Loucy (cell line): ENCODE measurements around the gene UBE2U.

ENCODE experiments used
- H2AFZ ChIP-seq: fragments of 200-600 bp; sonication (generic); 2 replicates; pipeline ENCODE4 v1.6.0; 2016; ENCODE audit warnings: antibody characterized with exemption, mild to moderate bottlenecking, low read length, moderate library complexity
- H3F3A ChIP-seq: fragments of 200-600 bp; 2 replicates; pipeline ENCODE4 v1.6.0; 2016; ENCODE audit warnings: antibody characterized with exemption, low read depth, mild to moderate bottlenecking
- H3K27me3 ChIP-seq: fragments of 200-600 bp; sonication (generic); 2 replicates; pipeline ENCODE4 v1.6.1; 2014; ENCODE audit warnings: low read length, mild to moderate bottlenecking; ENCODE audit not compliant: insufficient read depth, poor library complexity, severe bottlenecking
- H3K36me3 ChIP-seq: fragments of 200-600 bp; sonication (generic); 2 replicates; pipeline ENCODE4 v1.6.1; 2016; ENCODE audit warnings: low read length; ENCODE audit not compliant: insufficient read depth
- H3K4me1 ChIP-seq: fragments of 200-600 bp; sonication (generic); 2 replicates; pipeline ENCODE4 v1.5.1; 2014; ENCODE audit warnings: low read length, mild to moderate bottlenecking; ENCODE audit not compliant: insufficient read depth, poor library complexity, severe bottlenecking
- H3K4me2 ChIP-seq: fragments of 200-600 bp; sonication (generic); 2 replicates; pipeline ENCODE4 v1.6.0; 2014; ENCODE audit warnings: antibody characterized with exemption, low read length, low read depth, mild to moderate bottlenecking; ENCODE audit not compliant: poor library complexity, severe bottlenecking
- H3K4me3 ChIP-seq: fragments of 200-600 bp; sonication (generic); 2 replicates; pipeline ENCODE4 v1.5.1; 2014; ENCODE audit warnings: low read length, mild to moderate bottlenecking, mixed read lengths; ENCODE audit not compliant: poor library complexity, severe bottlenecking
- H3K79me2 ChIP-seq: fragments of 200-600 bp; sonication (generic); 2 replicates; pipeline ENCODE4 v1.6.1; 2014; ENCODE audit warnings: low read length; ENCODE audit not compliant: insufficient read depth
- H3K9ac ChIP-seq: fragments of 200-600 bp; sonication (generic); 2 replicates; pipeline ENCODE4 v1.6.0; 2014; ENCODE audit warnings: mild to moderate bottlenecking, low read depth, low read length, moderate library complexity; ENCODE audit not compliant: poor library complexity, severe bottlenecking
- H3K9me2 ChIP-seq: fragments of 200-600 bp; sonication (generic); replicated peaks from 2 replicates; pipeline ENCODE4 v1.6.1; 2016; ENCODE audit warnings: low read depth, low read length, mixed read lengths
- H3K9me3 ChIP-seq: fragments of 200-600 bp; sonication (generic); 2 replicates; pipeline ENCODE4 v1.6.1; 2014; ENCODE audit warnings: mild to moderate bottlenecking, antibody characterized with exemption, low read length, low read depth; ENCODE audit not compliant: insufficient read depth
- H4K20me1 ChIP-seq: fragments of 200-600 bp; sonication (generic); 2 replicates; pipeline ENCODE4 v1.6.0; 2014; ENCODE audit warnings: antibody characterized with exemption, low read length, mild to moderate bottlenecking; ENCODE audit not compliant: insufficient read depth, poor library complexity, severe bottlenecking
- EZH2phosphoT487 ChIP-seq: fragments of 200-600 bp; IDR thresholded peaks from 2 replicates; pipeline ENCODE4 v1.6.1; 2018; ENCODE audit warnings: antibody characterized with exemption, mild to moderate bottlenecking, moderate library complexity, borderline replicate concordance
- TF ChIP-seq, protein P1 (sequence below): fragments of 200-600 bp; sonication (generic); conservative IDR thresholded peaks from 2 replicates; pipeline ENCODE4 v1.5.1; 2014; ENCODE audit warnings: mild to moderate bottlenecking, antibody characterized with exemption, low read length

Gene UBE2U

DNA sequence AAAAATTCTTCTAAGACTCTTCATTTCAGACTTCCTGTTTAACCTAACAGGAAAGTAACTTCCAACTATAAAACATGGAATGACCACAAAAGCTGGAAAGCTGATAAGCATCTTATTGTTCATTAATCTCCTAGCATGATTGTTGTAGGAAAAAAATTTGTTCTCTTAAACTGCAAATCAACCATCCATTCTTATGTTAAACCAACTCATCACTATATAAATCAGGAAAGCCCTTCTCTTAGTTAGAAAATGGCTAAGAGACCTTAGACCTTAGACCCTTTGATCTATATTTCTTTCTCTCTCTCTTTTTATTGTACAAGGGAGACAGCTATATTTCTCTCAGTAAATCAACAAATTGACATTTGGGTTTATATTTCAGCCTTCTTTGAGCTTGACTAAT, 101.4 kb downstream of the UBE2U start:
- no peaks in the 10 kb centered on the region for H4K20me1 ChIP-seq
- H3K36me3 ChIP-seq, result no peaks in the 10 kb centered on the region
- H3K9me3 ChIP-seq, result no peaks in the 10 kb centered on the region
- H3K27me3 ChIP-seq, result no peaks in the 10 kb centered on the region
- no peak overlapping the region for H3K9ac ChIP-seq
- no peaks in the 10 kb centered on the region for H3K9me2 ChIP-seq
- H3K4me1 ChIP-seq, result no peaks in the 10 kb centered on the region
- no peak overlapping the region for H2AFZ ChIP-seq
- no peak for TF ChIP-seq EZH2phosphoT487
- TF ChIP-seq, protein P1, sequence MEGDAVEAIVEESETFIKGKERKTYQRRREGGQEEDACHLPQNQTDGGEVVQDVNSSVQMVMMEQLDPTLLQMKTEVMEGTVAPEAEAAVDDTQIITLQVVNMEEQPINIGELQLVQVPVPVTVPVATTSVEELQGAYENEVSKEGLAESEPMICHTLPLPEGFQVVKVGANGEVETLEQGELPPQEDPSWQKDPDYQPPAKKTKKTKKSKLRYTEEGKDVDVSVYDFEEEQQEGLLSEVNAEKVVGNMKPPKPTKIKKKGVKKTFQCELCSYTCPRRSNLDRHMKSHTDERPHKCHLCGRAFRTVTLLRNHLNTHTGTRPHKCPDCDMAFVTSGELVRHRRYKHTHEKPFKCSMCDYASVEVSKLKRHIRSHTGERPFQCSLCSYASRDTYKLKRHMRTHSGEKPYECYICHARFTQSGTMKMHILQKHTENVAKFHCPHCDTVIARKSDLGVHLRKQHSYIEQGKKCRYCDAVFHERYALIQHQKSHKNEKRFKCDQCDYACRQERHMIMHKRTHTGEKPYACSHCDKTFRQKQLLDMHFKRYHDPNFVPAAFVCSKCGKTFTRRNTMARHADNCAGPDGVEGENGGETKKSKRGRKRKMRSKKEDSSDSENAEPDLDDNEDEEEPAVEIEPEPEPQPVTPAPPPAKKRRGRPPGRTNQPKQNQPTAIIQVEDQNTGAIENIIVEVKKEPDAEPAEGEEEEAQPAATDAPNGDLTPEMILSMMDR, result no peak
- H3F3A ChIP-seq, result no peaks in the 10 kb centered on the region
- H3K4me2 ChIP-seq, result no peak overlapping the region
- no peak overlapping the region for H3K4me3 ChIP-seq
- no peaks in the 10 kb centered on the region for H3K79me2 ChIP-seq

GRCh38 chr1:64308866-64309265, 105.4 kb downstream of the UBE2U start:
- no peaks in the 10 kb centered on the region for H3K79me2 ChIP-seq
- no peak overlapping the region for H3K9ac ChIP-seq
- H3K4me2 ChIP-seq, result no peak overlapping the region
- H3K36me3 ChIP-seq, result no peaks in the 10 kb centered on the region
- TF ChIP-seq, protein P1, result no peak
- no peak for TF ChIP-seq EZH2phosphoT487
- no peaks in the 10 kb centered on the region for H4K20me1 ChIP-seq
- 0 out of 2 replicates have a peak overlapping the region, but pooled peaks have one; percentile 7 for H2AFZ ChIP-seq
- no peaks in the 10 kb centered on the region for H3K9me2 ChIP-seq
- no peaks in the 10 kb centered on the region for H3K27me3 ChIP-seq
- H3K4me3 ChIP-seq, result no peak overlapping the region
- no peaks in the 10 kb centered on the region for H3K4me1 ChIP-seq
- no peaks in the 10 kb centered on the region for H3K9me3 ChIP-seq
- H3F3A ChIP-seq, result no peaks in the 10 kb centered on the region

DNA sequence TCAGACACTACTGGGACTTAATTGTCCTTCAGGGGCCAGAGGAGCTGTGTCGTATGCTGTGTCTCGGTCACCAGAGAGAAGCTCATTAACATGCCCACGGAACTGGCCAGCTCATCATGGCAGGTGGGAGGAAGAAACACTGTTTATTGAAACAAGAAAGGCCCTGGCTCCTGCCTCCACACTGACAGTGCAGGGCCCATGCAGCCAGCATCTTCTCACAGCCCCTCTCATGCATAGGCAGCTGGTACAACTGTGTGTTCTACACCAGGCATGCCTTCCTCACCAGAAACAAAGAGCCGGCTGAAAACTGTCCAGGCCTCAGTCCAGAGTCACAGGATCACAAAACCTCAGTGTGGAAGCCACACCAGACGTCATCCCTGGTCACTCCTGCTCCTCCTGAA, 106.0 kb downstream of the UBE2U start:
- H3K9me2 ChIP-seq, result no peaks in the 10 kb centered on the region
- H3K4me3 ChIP-seq, result no peak overlapping the region
- no peaks in the 10 kb centered on the region for H3K79me2 ChIP-seq
- no peaks in the 10 kb centered on the region for H3K9me3 ChIP-seq
- H3K9ac ChIP-seq, result no peak overlapping the region
- H3K4me2 ChIP-seq, result no peak overlapping the region
- H3K27me3 ChIP-seq, result no peaks in the 10 kb centered on the region
- H3K4me1 ChIP-seq, result no peaks in the 10 kb centered on the region
- TF ChIP-seq, protein P1, result no peak
- H4K20me1 ChIP-seq, result no peaks in the 10 kb centered on the region
- no peaks in the 10 kb centered on the region for H3K36me3 ChIP-seq
- 0 out of 2 replicates have a peak overlapping the region, but pooled peaks have one; percentile 7 for H2AFZ ChIP-seq
- H3F3A ChIP-seq, result no peaks in the 10 kb centered on the region
